AG04450 (cell line): ENCODE measurements around the gene F2RL1. TPM values are rescaled to one million over a fixed set of nuclear protein-coding genes. Genes with fewer than 3 reads are reported as not detected.

Source experiments
- CTCF ChIA-PET: fragments of 300-600, 350-600 bp; formaldehyde crosslinking; extraction: SDS; loops from one replicate; lab custom pipeline; 2022; ENCODE audit warnings: antibody characterized with exemption, inconsistent platforms; lab: Charles Lee
- POLR2A ChIA-PET: fragments of 350-600 bp; formaldehyde crosslinking; extraction: SDS; loops from one replicate; lab custom pipeline; 2021; ENCODE audit warnings: antibody characterized with exemption, inconsistent platforms; lab: Yijun Ruan, JAX
- DNase-seq: peaks from one replicate; pipeline ENCODE4 v3.0.0-alpha.2; 2011; ENCODE audit warnings: low read depth, low spot score
- H3K27ac ChIP-seq: one replicate; pipeline ENCODE4 v1.5.1; 2012; ENCODE audit warnings: low read depth, low read length, control low read depth
- H3K27me3 ChIP-seq: one replicate; pipeline ENCODE4 v1.6.0; 2012; ENCODE audit warnings: low read length; ENCODE audit not compliant: control insufficient read depth, insufficient read depth
- H3K4me3 ChIP-seq: 2 replicates; pipeline ENCODE4 v1.5.1; 2011; ENCODE audit warnings: mild to moderate bottlenecking, low read depth, low read length, control low read depth
- H3K9me3 ChIP-seq: 2 replicates; pipeline ENCODE4 v1.5.1; 2012; ENCODE audit warnings: low read length; ENCODE audit not compliant: control insufficient read depth, insufficient read depth
- polyA plus RNA-seq: library from polyadenylated mRNA; depleted of rRNA; stranded (reverse); fragments of >200 nt; gene quantifications from 2 replicates; pipeline ENCODE4 v1.2.3, GENCODE V29; 2011
- TF ChIP-seq, protein P1 (sequence below): IDR thresholded peaks from 2 replicates; pipeline ENCODE4 v1.5.1; 2011; ENCODE audit warnings: low read depth, low read length, control low read depth, inconsistent platforms

F2RL1 gene
- polyA plus RNA-seq, 1 experiment, result 11.0 TPM

DNA sequence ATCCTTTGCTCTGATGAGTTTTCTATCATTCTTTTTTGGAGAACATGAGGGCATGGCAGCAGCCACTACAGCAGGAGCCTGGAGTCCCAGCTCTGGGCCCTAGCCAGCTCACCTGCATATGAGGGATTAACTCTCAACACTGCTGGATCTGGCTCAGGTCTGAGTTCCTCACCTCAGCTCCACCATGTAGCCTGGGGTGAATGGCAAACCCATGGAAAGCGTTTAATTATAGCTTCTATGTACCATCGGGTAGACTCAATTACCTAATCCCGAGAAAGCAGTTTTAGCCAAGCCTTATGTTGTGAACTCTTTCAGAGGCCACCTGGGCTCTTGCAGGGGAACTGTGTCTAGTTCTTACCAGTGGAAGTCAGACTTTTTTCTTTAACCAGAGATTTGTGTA lies 27.1 kb downstream of the F2RL1 start:
- no peaks in the 10 kb centered on the region for H3K27me3 ChIP-seq
- CTCF ChIA-PET, result no interaction called here
- POLR2A ChIA-PET, result no interaction called here
- no peak overlapping the region for H3K4me3 ChIP-seq
- TF ChIP-seq, protein P1, sequence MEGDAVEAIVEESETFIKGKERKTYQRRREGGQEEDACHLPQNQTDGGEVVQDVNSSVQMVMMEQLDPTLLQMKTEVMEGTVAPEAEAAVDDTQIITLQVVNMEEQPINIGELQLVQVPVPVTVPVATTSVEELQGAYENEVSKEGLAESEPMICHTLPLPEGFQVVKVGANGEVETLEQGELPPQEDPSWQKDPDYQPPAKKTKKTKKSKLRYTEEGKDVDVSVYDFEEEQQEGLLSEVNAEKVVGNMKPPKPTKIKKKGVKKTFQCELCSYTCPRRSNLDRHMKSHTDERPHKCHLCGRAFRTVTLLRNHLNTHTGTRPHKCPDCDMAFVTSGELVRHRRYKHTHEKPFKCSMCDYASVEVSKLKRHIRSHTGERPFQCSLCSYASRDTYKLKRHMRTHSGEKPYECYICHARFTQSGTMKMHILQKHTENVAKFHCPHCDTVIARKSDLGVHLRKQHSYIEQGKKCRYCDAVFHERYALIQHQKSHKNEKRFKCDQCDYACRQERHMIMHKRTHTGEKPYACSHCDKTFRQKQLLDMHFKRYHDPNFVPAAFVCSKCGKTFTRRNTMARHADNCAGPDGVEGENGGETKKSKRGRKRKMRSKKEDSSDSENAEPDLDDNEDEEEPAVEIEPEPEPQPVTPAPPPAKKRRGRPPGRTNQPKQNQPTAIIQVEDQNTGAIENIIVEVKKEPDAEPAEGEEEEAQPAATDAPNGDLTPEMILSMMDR, result no peak
- no peak for DNase-seq
- H3K27ac ChIP-seq, result no peak overlapping the region
- no peaks in the 10 kb centered on the region for H3K9me3 ChIP-seq

DNA sequence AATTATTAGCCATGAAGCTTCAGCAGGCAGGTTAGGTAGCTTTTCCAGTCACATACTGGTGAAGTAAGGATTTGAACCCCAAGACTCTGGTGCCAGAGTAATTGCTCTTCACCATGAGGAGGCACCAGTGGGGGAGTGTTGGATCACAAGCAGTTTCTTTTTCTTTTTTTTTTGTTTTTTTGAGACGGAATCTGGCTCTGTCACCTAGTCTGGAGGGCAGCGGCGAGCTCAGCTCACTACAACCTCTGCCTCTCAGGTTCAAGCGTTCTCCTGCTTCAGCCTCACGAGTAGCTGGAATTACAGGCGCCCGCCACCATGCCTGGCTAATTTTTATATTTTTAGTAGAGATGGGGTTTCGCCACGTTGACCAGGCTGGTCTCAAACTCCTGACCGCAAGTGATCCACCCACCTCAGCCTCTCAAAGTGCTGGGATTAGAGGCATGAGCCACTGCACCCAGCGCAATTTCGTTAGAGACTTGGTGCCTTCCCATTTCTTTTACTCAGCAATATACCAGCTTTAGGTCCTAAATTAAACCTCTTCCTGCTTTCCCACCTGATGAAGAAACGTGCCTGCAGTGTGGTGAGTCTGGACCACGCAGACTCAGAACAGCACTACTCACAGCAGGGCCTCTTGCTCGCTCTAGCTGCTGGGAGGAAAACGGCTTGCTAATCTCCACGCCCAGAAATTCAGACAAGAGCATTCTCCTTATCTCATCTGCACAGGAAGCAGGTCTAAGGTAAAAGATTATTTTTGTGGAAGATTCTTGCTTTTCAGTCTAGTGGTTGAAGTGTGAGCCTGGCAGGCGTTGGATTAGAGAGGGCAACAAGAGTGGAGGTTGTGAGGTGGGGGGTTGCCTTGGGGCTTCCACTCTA lies 30.8 kb downstream of the F2RL1 start, which contains the start of gene S100Z:
Gene S100Z (plus strand): TSS at position 596 of the 873 bp plus-strand sequence. CDS start 25,346 bp downstream, outside the sequence.
- H3K27ac ChIP-seq, result no peak within 1 kb of the TSS
- H3K27me3 ChIP-seq, result no peaks in the 10 kb centered on the region
- TF ChIP-seq, protein P1, result no peak
- POLR2A ChIA-PET, result no interaction called here
- CTCF ChIA-PET, result interaction anchor here (0.7 kb wide), 1 partner anchor 247 kb away, joined by 3 read pairs; no protein-coding TSS in a partner anchor
- no peak within 1 kb of the TSS for H3K4me3 ChIP-seq
- no peaks in the 10 kb centered on the region; the same call in 1 of the 2 replicates for H3K9me3 ChIP-seq
- DNase-seq, result no peak

DNA sequence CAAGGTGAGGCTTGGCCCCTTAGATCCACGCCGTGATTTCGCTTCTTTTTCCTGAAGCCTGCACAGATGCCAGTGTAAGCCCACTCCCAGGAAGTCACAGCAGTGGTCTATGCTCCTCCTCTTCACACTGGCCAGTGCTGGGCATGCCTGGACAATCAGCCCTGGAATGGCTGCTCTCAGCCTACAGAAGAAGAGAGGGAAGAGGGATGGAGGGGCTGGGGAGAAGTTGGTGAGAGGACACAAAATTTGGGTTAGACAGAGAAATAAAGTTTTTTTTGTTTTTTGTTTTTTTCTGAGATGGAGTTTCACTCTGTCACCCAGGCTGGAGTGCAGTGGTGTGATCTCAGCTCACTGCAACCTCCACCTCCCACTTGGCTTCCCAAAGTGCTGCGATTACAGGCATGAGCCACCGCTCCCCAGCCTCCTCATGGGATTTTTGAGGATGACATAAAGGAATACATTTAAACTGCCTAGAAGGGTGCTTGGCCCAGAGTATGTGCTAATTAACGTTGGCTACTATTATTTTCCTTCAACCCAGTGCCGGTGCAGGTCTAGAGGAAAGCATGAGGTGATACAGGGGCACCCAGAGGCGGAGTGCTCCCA lies 31.8 kb downstream of the F2RL1 start:
- no peaks in the 10 kb centered on the region; the same call in 1 of the 2 replicates for H3K9me3 ChIP-seq
- ChIA-PET POLR2A (no interaction called here), CTCF (no interaction called here)
- TF ChIP-seq, protein P1, result no peak
- H3K27ac ChIP-seq, result no peak overlapping the region
- no peak for DNase-seq
- no peaks in the 10 kb centered on the region for H3K27me3 ChIP-seq
- no peak overlapping the region for H3K4me3 ChIP-seq

DNA sequence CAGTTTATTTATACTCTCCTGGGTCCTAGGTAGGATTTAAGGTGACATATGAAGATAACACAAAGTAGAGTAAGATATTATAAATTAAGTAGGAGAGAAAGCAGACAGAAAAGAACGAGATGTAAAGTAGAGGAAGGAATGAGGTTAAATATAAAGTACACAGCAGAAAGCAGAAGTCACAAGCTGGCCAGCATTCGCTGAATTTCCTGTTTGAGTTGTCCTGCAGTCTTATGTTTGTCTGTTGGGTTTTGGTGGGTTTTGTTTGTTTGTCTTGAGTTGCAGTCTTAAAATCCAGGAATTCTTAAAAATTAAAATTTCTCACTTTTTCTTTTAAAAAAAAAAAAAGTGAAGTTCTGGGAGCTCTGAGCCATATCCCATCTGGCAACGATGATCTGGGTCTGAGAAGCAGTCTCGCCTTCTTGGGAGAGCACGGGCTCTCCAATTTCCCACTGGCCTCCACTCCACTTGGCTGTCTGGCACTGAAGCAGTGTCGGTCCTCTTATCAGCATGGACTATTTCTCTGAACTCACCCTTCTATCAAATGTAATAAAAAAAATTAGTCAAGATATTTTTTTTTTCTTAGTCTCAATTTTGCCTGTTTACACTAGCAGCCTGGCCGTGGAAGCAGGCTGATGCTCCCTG lies 33.0 kb downstream of the F2RL1 start:
- no peak overlapping the region for H3K27ac ChIP-seq
- CTCF ChIA-PET, result interaction anchor here (0.8 to 1.2 kb wide), 2 partner anchors 250 to 263 kb away, joined by 3 read pairs; no protein-coding TSS in a partner anchor
- POLR2A ChIA-PET, result interaction anchor here (0.6 kb wide), 1 partner anchor 641 kb away, joined by 3 read pairs; no protein-coding TSS in a partner anchor
- no peaks in the 10 kb centered on the region for H3K27me3 ChIP-seq
- TF ChIP-seq, protein P1, result no peak
- no peak overlapping the region for H3K4me3 ChIP-seq
- no peaks in the 10 kb centered on the region; the same call in 1 of the 2 replicates for H3K9me3 ChIP-seq
- no peak for DNase-seq
